H9 (cell line): ENCODE results near the gene ACAP1. TPM values are rescaled to one million over a fixed set of nuclear protein-coding genes. Genes with fewer than 3 reads are reported as not detected.
A peak's percentile ranks its signal among the peaks of the same experiment; 100 is the strongest.

Source experiments
- DNase-seq: peaks from one replicate; pipeline ENCODE4 v3.0.0-alpha.2; 2017
- H2AFZ ChIP-seq: one replicate; pipeline ENCODE4 v1.6.1; 2013; ENCODE audit warnings: mild to moderate bottlenecking, low read length, control low read depth, moderate library complexity
- H2AK5ac ChIP-seq: 2 replicates; pipeline ENCODE4 v1.6.1; 2013; ENCODE audit warnings: low read length, control low read depth, mixed read lengths; ENCODE audit not compliant: insufficient read length
- H2BK120ac ChIP-seq: one replicate; pipeline ENCODE4 v1.6.1; 2013; ENCODE audit warnings: low read depth, mild to moderate bottlenecking, low read length, control low read depth, inconsistent platforms; ENCODE audit not compliant: poor library complexity, severe bottlenecking
- H2BK12ac ChIP-seq: 2 replicates; pipeline ENCODE4 v1.6.1; 2013; ENCODE audit warnings: low read length, control low read depth, mixed read lengths, low read depth; ENCODE audit not compliant: insufficient read length
- H2BK15ac ChIP-seq: 2 replicates; pipeline ENCODE4 v1.6.1; 2013; ENCODE audit warnings: low read depth, low read length, control low read depth
- H2BK20ac ChIP-seq: one replicate; pipeline ENCODE4 v1.6.1; 2013; ENCODE audit warnings: low read depth, mild to moderate bottlenecking, low read length, control low read depth, inconsistent platforms; ENCODE audit not compliant: poor library complexity, severe bottlenecking
- H2BK5ac ChIP-seq: 2 replicates; pipeline ENCODE4 v1.6.1; 2013; ENCODE audit warnings: low read length, control low read depth, mixed read lengths; ENCODE audit not compliant: insufficient read length
- H3K14ac ChIP-seq: 2 replicates; pipeline ENCODE4 v1.6.1; 2013; ENCODE audit warnings: low read length, control low read depth; ENCODE audit not compliant: insufficient read depth
- H3K18ac ChIP-seq: 2 replicates; pipeline ENCODE4 v1.6.1; 2013; ENCODE audit warnings: low read depth, mild to moderate bottlenecking, mixed read lengths, low read length, control low read depth; ENCODE audit not compliant: insufficient read length
- H3K23ac ChIP-seq: 2 replicates; pipeline ENCODE4 v1.6.1; 2013; ENCODE audit warnings: low read length, control low read depth, mixed read lengths, low read depth; ENCODE audit not compliant: insufficient read length
- H3K23me2 ChIP-seq: 2 replicates; pipeline ENCODE4 v1.6.1; 2013; ENCODE audit warnings: low read depth, mild to moderate bottlenecking, mixed read lengths, low read length, control low read depth; ENCODE audit not compliant: insufficient read length, poor library complexity, severe bottlenecking
- H3K27ac ChIP-seq: 2 replicates; pipeline ENCODE4 v1.5.1; 2013; ENCODE audit warnings: low read length, control low read depth, mixed read lengths, low read depth; ENCODE audit not compliant: insufficient read length
- H3K27me3 ChIP-seq: 2 replicates; pipeline ENCODE4 v1.6.1; 2013; ENCODE audit warnings: low read length, control low read depth, inconsistent platforms; ENCODE audit not compliant: insufficient read depth
- H3K4ac ChIP-seq: 2 replicates; pipeline ENCODE4 v1.6.1; 2013; ENCODE audit warnings: low read depth, mild to moderate bottlenecking, control low read depth, inconsistent platforms, low read length, moderate library complexity
- H3K4me1 ChIP-seq: 2 replicates; pipeline ENCODE4 v1.6.1; 2013; ENCODE audit warnings: low read length, control low read depth, inconsistent platforms; ENCODE audit not compliant: insufficient read depth
- H3K4me2 ChIP-seq: 2 replicates; pipeline ENCODE4 v1.6.1; 2013; ENCODE audit warnings: low read length, control low read depth, mixed read lengths; ENCODE audit not compliant: insufficient read length, insufficient read depth
- H3K56ac ChIP-seq: 2 replicates; pipeline ENCODE4 v1.6.1; 2013; ENCODE audit warnings: low read depth, mild to moderate bottlenecking, mixed read lengths, low read length, control low read depth; ENCODE audit not compliant: insufficient read length
- H3K79me1 ChIP-seq: 2 replicates; pipeline ENCODE4 v1.6.1; 2013; ENCODE audit warnings: low read depth, mild to moderate bottlenecking, moderate library complexity, low read length, control low read depth, inconsistent platforms; ENCODE audit not compliant: insufficient read depth, poor library complexity, severe bottlenecking
- H3K79me2 ChIP-seq: 2 replicates; pipeline ENCODE4 v1.6.1; 2013; ENCODE audit warnings: low read length, control low read depth, inconsistent platforms; ENCODE audit not compliant: insufficient read depth
- H3K9ac ChIP-seq: 2 replicates; pipeline ENCODE4 v1.6.1; 2013; ENCODE audit warnings: low read length, control low read depth, mixed read lengths; ENCODE audit not compliant: insufficient read length; ENCODE audit errors: extremely low read depth
- H3K9me3 ChIP-seq: one replicate; pipeline ENCODE4 v1.6.1; 2013; ENCODE audit warnings: low read depth, low read length, inconsistent platforms; ENCODE audit not compliant: control insufficient read depth
- H3T11ph ChIP-seq: one replicate; pipeline ENCODE4 v1.6.1; 2013; ENCODE audit warnings: mild to moderate bottlenecking, low read length, control low read depth, inconsistent platforms
- H4K20me1 ChIP-seq: one replicate; pipeline ENCODE4 v1.6.1; 2013; ENCODE audit not compliant: control insufficient read depth, insufficient read length, insufficient read depth
- H4K5ac ChIP-seq: 2 replicates; pipeline ENCODE4 v1.6.1; 2013; ENCODE audit warnings: low read depth, mild to moderate bottlenecking, mixed read lengths, low read length, control low read depth; ENCODE audit not compliant: insufficient read length
- H4K8ac ChIP-seq: replicated peaks from 2 replicates; pipeline ENCODE4 v1.6.1; 2013; ENCODE audit warnings: low read length, control low read depth, mixed read lengths, low read depth; ENCODE audit not compliant: insufficient read length
- H4K91ac ChIP-seq: 2 replicates; pipeline ENCODE4 v1.6.1; 2013; ENCODE audit warnings: low read depth, mild to moderate bottlenecking, moderate library complexity, mixed read lengths, low read length, control low read depth; ENCODE audit not compliant: insufficient read length
- H3K27ac Mint-ChIP-seq, 3 experiments: 2 replicates in 2 of 3; 3 replicates in 1 of 3; pipeline ENCODE4 v1.8.0; 2020 to 2021; ENCODE audit warnings: mixed read lengths in 3 of 3, mild to moderate bottlenecking in 1 of 3, moderate library complexity in 1 of 3
- H3K27me3 Mint-ChIP-seq: 2 replicates; pipeline ENCODE4 v1.8.0; 2021; ENCODE audit warnings: low read depth, mild to moderate bottlenecking, moderate library complexity, mixed read lengths
- H3K36me3 Mint-ChIP-seq, 3 experiments: 2 replicates in 2 of 3; 3 replicates in 1 of 3; pipeline ENCODE4 v1.8.0; 2020 to 2021; ENCODE audit warnings: low read depth in 3 of 3, mixed read lengths in 3 of 3; ENCODE audit not compliant: insufficient read depth in 1 of 3
- H3K4me1 Mint-ChIP-seq, 2 experiments: 2 replicates each; pipeline ENCODE4 v1.8.0; 2020; ENCODE audit warnings: mixed read lengths in 2 of 2
- H3K4me3 Mint-ChIP-seq, 2 experiments: 2 replicates in 1 of 2; 3 replicates in 1 of 2; pipeline ENCODE4 v1.8.0; 2020 to 2021; ENCODE audit warnings: mild to moderate bottlenecking in 2 of 2, mixed read lengths in 2 of 2, moderate library complexity in 1 of 2
- H3K9me3 Mint-ChIP-seq, 2 experiments: 2 replicates in 1 of 2; 3 replicates in 1 of 2; pipeline ENCODE4 v1.8.0; 2020; ENCODE audit warnings: mild to moderate bottlenecking in 2 of 2, mixed read lengths in 2 of 2, moderate library complexity in 1 of 2
- CTCF ChIP-seq: fragments of 200-600 bp; sonication (generic); conservative IDR thresholded peaks from 3 replicates; pipeline ENCODE4 v1.8.0; 2021; ENCODE audit warnings: antibody characterized with exemption, mild to moderate bottlenecking
- WGBS: extraction: QIAGEN DNeasy Blood & Tissue Kit; methylation state at CpG from one replicate; pipeline ENCODE4 v1.1.7; 2013; ENCODE audit warnings: missing lambda C conversion rate, low lambda C conversion rate, mixed read lengths; ENCODE audit not compliant: insufficient read length; ENCODE audit errors: extremely low coverage; 5-methylcytosine and 5-hydroxymethylcytosine counted together
- total RNA-seq: library from RNA; stranded (reverse); gene quantifications from 2 replicates; pipeline ENCODE4 v1.2.1, GENCODE V29; 2021

The ACAP1 gene
- total RNA-seq, 1 experiment from 2014 or later: 18.2 TPM

- no peak within 1 kb of the TSS for H3T11ph ChIP-seq
- peak; percentile 100 for DNase-seq
- TF ChIP-seq CTCF: no peak
- peaks cover 21% of the 10 kb centered on the region for H3K79me2 ChIP-seq
- peak within 1 kb of the TSS; percentile 95 to 100 (median 98) for H3K27ac Mint-ChIP-seq
- H3K4ac ChIP-seq: peak within 1 kb of the TSS; percentile 51; the same call in 1 of the 2 replicates
- H3K79me1 ChIP-seq: no peaks in the 10 kb centered on the region
- peak within 1 kb of the TSS; percentile 84 for H3K9ac ChIP-seq
- H2BK5ac ChIP-seq: no peak within 1 kb of the TSS
- H2BK120ac ChIP-seq: no peak within 1 kb of the TSS
- peak within 1 kb of the TSS; percentile 81 for H3K4me2 ChIP-seq
- no peak within 1 kb of the TSS for H2BK20ac ChIP-seq
- peaks cover 2% of the 10 kb centered on the region; the same call in 1 of the 2 replicates for H3K4me1 ChIP-seq
- H3K23ac ChIP-seq: no peak within 1 kb of the TSS
- no peaks in the 10 kb centered on the region for H3K9me3 ChIP-seq
- no peak within 1 kb of the TSS for H2AK5ac ChIP-seq
- H3K36me3 Mint-ChIP-seq: peaks cover 31 to 39% (median 35%) of the 10 kb centered on the region in 3 experiments
- H3K27ac ChIP-seq: peak within 1 kb of the TSS; percentile 72
- peaks cover 25 to 26% of the 10 kb centered on the region in 2 experiments for H3K4me1 Mint-ChIP-seq
- H3K23me2 ChIP-seq: peaks cover 9% of the 10 kb centered on the region
- no peak within 1 kb of the TSS; the same call in 1 of the 2 replicates for H2BK15ac ChIP-seq
- H3K27me3 Mint-ChIP-seq: no peaks in the 10 kb centered on the region; the same call in none of the 2 replicates
- peak within 1 kb of the TSS; percentile 78 for H3K14ac ChIP-seq
- peak within 1 kb of the TSS; percentile 65 for H4K91ac ChIP-seq
- H3K18ac ChIP-seq: peak within 1 kb of the TSS; percentile 77
- H4K5ac ChIP-seq: no peak within 1 kb of the TSS
- no CpG with 5 or more reads among the region's 64 CpGs for WGBS
- no peak within 1 kb of the TSS for H3K56ac ChIP-seq
- no peak within 1 kb of the TSS for H2BK12ac ChIP-seq
- no peak within 1 kb of the TSS for H2AFZ ChIP-seq
- peak within 1 kb of the TSS; percentile 93 to 94 for H3K4me3 Mint-ChIP-seq
- H4K8ac ChIP-seq: no peak within 1 kb of the TSS
- H4K20me1 ChIP-seq: no peaks in the 10 kb centered on the region
- H3K9me3 Mint-ChIP-seq: peaks cover 0 to 6% of the 10 kb centered on the region in 2 experiments; a peak in 1 of 5 replicates
- H3K27me3 ChIP-seq: no peaks in the 10 kb centered on the region
Observed at GRCh38 chr17:7306911-7307685, 29.2 kb upstream of the ACAP1 start, which contains the start of gene EIF5A. TSS of gene EIF5A (plus strand) at chr17:7307628. CDS start at chr17:7309636, 2,008 bp downstream.
